ENCODE data around the gene MARCHF3.

DNA sequence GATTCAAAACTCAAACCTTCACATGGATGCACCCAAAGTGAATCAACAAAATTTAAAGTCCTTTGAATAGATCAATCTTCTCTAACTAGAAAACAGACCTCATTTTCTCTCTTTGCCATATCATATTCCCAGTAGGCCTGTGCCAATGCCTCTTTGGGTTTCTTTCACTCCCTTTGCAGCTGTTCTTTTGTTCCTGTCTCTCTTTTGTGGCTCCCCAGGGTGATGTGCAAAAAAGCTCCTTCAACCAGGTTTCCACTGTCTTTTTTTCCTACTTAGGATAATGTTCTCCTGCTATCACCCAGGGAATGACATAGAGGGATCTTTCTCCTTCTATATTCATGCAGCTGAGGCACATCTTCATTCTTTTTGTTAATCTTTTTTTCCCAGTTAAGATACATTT is 54.6 kb downstream of the MARCHF3 start:
- no peak for TF ChIP-seq POLR2A (IDR thresholded peaks at IDR 0.05)
- TF ChIP-seq, protein P1, sequence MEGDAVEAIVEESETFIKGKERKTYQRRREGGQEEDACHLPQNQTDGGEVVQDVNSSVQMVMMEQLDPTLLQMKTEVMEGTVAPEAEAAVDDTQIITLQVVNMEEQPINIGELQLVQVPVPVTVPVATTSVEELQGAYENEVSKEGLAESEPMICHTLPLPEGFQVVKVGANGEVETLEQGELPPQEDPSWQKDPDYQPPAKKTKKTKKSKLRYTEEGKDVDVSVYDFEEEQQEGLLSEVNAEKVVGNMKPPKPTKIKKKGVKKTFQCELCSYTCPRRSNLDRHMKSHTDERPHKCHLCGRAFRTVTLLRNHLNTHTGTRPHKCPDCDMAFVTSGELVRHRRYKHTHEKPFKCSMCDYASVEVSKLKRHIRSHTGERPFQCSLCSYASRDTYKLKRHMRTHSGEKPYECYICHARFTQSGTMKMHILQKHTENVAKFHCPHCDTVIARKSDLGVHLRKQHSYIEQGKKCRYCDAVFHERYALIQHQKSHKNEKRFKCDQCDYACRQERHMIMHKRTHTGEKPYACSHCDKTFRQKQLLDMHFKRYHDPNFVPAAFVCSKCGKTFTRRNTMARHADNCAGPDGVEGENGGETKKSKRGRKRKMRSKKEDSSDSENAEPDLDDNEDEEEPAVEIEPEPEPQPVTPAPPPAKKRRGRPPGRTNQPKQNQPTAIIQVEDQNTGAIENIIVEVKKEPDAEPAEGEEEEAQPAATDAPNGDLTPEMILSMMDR (IDR thresholded peaks at IDR 0.05): no peak
